SK-N-SH (cell line): ENCODE data around the gene BPNT1.

Experiments used
- EP300 ChIP-seq, 2 experiments: IDR thresholded peaks; 2 replicates each; pipeline versions ENCODE4 v1.4.0 to v1.6.1; 2012; ENCODE audit warnings: borderline replicate concordance in 1 of 2, low read depth in 1 of 2, low read length in 1 of 2
- JUND ChIP-seq: IDR thresholded peaks from 2 replicates; pipeline ENCODE4 v1.4.0; 2012
- MXI1 ChIP-seq: IDR thresholded peaks from 2 replicates; pipeline ENCODE4 v1.6.1; 2012; ENCODE audit warnings: mild to moderate bottlenecking, low read depth, low read length, improper control_type of control experiment
- NFIC ChIP-seq: IDR thresholded peaks from 2 replicates; pipeline ENCODE4 v1.4.0; 2012; ENCODE audit warnings: borderline replicate concordance
- PBX3 ChIP-seq: IDR thresholded peaks from 2 replicates; pipeline ENCODE4; 2012
- POLR2AphosphoS5 ChIP-seq: IDR thresholded peaks from 2 replicates; pipeline ENCODE4 v1.6.1; 2012; ENCODE audit warnings: low read depth, low read length
- RAD21 ChIP-seq: IDR thresholded peaks from 2 replicates; pipeline ENCODE4 v1.6.1; 2012; ENCODE audit warnings: mild to moderate bottlenecking, low read length
- SMC3 ChIP-seq: IDR thresholded peaks from 2 replicates; pipeline ENCODE4 v1.6.1; 2012; ENCODE audit warnings: low read depth, low read length, improper control_type of control experiment
- YY1 ChIP-seq: IDR thresholded peaks from 2 replicates; pipeline ENCODE4 v1.4.0; 2012; ENCODE audit warnings: low read depth, mild to moderate bottlenecking
- ZBTB33 ChIP-seq: IDR thresholded peaks from 2 replicates; pipeline ENCODE4 v1.4.0; 2012; ENCODE audit warnings: low read depth, borderline replicate concordance
- TF ChIP-seq, protein P1 (sequence below): fragments of 200-600 bp; sonication (generic); IDR thresholded peaks from 2 replicates; pipeline ENCODE4 v1.6.1; 2017; ENCODE audit warnings: antibody characterized with exemption, mild to moderate bottlenecking, moderate library complexity
- TF ChIP-seq, protein P2 (sequence below): IDR thresholded peaks from 2 replicates; pipeline ENCODE4 v1.6.1; 2012; ENCODE audit warnings: mild to moderate bottlenecking, low read depth, low read length, moderate library complexity

- no peak for TF ChIP-seq MXI1
- TF ChIP-seq NFIC, result no peak
- TF ChIP-seq, protein P1, sequence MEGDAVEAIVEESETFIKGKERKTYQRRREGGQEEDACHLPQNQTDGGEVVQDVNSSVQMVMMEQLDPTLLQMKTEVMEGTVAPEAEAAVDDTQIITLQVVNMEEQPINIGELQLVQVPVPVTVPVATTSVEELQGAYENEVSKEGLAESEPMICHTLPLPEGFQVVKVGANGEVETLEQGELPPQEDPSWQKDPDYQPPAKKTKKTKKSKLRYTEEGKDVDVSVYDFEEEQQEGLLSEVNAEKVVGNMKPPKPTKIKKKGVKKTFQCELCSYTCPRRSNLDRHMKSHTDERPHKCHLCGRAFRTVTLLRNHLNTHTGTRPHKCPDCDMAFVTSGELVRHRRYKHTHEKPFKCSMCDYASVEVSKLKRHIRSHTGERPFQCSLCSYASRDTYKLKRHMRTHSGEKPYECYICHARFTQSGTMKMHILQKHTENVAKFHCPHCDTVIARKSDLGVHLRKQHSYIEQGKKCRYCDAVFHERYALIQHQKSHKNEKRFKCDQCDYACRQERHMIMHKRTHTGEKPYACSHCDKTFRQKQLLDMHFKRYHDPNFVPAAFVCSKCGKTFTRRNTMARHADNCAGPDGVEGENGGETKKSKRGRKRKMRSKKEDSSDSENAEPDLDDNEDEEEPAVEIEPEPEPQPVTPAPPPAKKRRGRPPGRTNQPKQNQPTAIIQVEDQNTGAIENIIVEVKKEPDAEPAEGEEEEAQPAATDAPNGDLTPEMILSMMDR, result peak; percentile 31; the same call in 1 of the 2 replicates
- no peak for TF ChIP-seq SMC3
- no peak for TF ChIP-seq JUND
- TF ChIP-seq YY1, result no peak
- no peak for TF ChIP-seq POLR2AphosphoS5
- TF ChIP-seq PBX3, result no peak
- no peak for TF ChIP-seq EP300 (IDR thresholded peaks at IDR 0.05; ENCODE audit: borderline replicate concordance in 1 of 2, low read depth in 1 of 2, low read length in 1 of 2)
- TF ChIP-seq ZBTB33, result no peak
- TF ChIP-seq, protein P2, sequence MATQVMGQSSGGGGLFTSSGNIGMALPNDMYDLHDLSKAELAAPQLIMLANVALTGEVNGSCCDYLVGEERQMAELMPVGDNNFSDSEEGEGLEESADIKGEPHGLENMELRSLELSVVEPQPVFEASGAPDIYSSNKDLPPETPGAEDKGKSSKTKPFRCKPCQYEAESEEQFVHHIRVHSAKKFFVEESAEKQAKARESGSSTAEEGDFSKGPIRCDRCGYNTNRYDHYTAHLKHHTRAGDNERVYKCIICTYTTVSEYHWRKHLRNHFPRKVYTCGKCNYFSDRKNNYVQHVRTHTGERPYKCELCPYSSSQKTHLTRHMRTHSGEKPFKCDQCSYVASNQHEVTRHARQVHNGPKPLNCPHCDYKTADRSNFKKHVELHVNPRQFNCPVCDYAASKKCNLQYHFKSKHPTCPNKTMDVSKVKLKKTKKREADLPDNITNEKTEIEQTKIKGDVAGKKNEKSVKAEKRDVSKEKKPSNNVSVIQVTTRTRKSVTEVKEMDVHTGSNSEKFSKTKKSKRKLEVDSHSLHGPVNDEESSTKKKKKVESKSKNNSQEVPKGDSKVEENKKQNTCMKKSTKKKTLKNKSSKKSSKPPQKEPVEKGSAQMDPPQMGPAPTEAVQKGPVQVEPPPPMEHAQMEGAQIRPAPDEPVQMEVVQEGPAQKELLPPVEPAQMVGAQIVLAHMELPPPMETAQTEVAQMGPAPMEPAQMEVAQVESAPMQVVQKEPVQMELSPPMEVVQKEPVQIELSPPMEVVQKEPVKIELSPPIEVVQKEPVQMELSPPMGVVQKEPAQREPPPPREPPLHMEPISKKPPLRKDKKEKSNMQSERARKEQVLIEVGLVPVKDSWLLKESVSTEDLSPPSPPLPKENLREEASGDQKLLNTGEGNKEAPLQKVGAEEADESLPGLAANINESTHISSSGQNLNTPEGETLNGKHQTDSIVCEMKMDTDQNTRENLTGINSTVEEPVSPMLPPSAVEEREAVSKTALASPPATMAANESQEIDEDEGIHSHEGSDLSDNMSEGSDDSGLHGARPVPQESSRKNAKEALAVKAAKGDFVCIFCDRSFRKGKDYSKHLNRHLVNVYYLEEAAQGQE, result no peak
- no peak for TF ChIP-seq RAD21
Observed at GRCh38 chr1:220012259-220012658, 77.3 kb downstream of the BPNT1 start.
